GM11168 (cell line): ENCODE results near the gene HPCAL1.

ENCODE experiments used
- in situ Hi-C: fragments of 300-500 bp; cut with MboI; formaldehyde crosslinking; loops from one replicate; pipeline ENCODE4 v1.12.0; 2022; ENCODE audit warnings: low sequenced_read_pairs; ENCODE audit not compliant: unreplicated experiment

The HPCAL1 gene

DNA sequence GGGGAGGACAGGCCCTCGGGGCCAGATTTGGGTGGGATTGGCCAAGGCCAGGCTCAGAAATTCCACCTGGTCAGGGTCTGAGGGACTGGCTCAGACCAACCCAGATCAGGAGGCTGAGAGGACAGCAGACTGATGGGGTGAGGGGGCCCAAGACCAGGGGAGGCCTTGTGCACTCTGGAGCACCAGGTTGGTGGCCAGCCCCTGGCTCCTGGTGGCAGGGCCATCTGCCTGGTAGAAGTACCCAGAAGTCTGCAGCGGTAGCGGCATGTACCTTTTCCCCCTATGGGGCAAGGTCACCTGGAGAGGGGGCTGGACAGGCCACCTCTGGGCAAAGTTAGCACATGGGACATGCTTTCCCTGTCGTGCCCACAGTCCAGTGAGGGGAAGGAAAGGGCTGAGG is 166.6 kb downstream of the HPCAL1 start:
- in situ Hi-C loops, result no loop called here

DNA sequence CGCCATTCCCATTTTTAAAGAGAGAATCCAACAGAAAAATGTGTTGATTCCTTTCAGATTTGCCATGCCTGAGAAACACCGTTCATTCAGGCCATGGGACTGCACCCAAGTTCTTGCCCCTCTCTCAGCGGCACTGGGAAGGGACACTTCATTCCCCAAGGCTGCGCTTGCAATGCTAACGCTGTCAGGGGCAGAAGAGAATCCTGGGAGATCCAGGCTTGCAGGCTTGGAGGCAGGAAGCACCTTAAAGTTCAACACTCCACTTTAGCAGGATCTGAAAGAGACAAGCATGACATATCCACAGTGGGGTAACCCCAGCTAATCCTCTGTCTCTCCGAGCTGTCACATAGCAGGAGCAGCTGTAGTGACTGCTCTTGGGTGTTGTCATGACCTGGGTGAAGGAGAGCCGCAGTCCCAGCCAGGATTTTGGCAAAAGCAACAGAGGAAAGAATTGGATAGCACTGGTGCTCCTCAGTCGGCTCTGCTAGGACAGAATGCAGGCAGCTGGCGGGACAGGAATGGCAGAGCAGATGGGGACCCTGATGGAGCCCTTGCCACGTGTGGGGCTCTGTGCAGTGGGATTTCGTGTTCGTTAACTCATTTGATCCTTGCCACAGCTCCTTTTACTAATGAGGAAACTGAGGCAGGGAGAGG is 167.4 kb downstream of the HPCAL1 start:
- in situ Hi-C loops, result no loop called here

GRCh38 chr2:10471046-10471571 is 168.4 kb downstream of the HPCAL1 start:
- in situ Hi-C loops, result no loop called here

- in situ Hi-C loops, result no loop called here
Observed at GRCh38 chr2:10471955-10472354, 169.3 kb downstream of the HPCAL1 start.

DNA sequence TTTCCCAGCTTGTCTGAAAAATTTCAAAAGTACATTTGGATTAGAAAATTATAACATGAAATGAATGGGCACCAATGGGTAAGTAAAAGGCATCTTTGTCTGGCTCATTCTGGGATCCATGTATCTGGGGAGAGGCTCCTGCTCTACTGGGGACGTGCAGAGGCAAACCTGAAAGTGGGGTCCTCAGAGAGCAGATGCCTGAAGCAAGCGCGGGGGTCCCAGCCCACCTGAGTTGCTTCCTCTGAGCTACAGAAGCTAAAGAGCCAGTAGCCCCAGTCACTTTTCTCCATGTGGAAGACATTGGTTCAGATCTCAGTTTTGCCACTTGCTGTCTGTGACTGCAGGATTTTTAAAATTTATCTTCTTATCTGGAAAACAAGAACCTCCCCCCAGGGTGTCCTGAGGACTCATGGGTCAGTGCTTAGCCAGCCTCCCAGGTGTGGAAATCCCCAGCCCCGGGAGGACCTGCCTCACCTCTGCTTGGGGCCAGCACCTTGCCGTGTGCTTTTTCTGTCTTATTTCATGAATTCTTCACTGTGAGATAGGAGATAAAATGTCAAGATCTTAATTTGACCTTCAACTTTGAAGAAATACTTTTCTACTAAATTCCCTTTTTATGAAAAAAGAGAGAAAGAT is 170.5 kb downstream of the HPCAL1 start:
- in situ Hi-C loops, result no loop called here

- in situ Hi-C loops, result loop anchor here (5.0 kb wide), 1 partner anchor 52 kb away; no protein-coding TSS in a partner anchor
Observed at GRCh38 chr2:10475221-10475722, 172.6 kb downstream of the HPCAL1 start.

- in situ Hi-C loops, result loop anchor here (5.0 kb wide), 1 partner anchor 51 kb away; no protein-coding TSS in a partner anchor
Observed at GRCh38 chr2:10475811-10476660, 173.3 kb downstream of the HPCAL1 start.

GRCh38 chr2:10476723-10477442 is 174.2 kb downstream of the HPCAL1 start:
- in situ Hi-C loops, result loop anchor here (5.0 kb wide), 1 partner anchor 50 kb away; no protein-coding TSS in a partner anchor
